K562 (cell line): ENCODE measurements around the gene RPL3. TPM values are rescaled to one million over a fixed set of nuclear protein-coding genes. Genes with fewer than 3 reads are reported as not detected.

Experiments
- ATAC-seq: fragments of 200-7000 bp; cut with Tn5 transposase; 3 replicates; pipeline ENCODE4 v1.9.1; 2020; ENCODE audit warnings: moderate library complexity
- BruUV-seq: library from RNA; stranded (reverse); fragments of 400-500 nt; replicated peaks from 2 replicates; lab custom pipeline; 2021; lab: Mats Ljungman, UMichigan
- CTCF ChIA-PET: fragments of 300-600 bp; formaldehyde crosslinking; extraction: SDS; loops from one replicate; lab custom pipeline; 2021; ENCODE audit warnings: low intra/inter-chr PET ratio; lab: Yijun Ruan, JAX
- POLR2A ChIA-PET: fragments of 300-600, 350-650 bp; sonication (Branson Sonifier 250); formaldehyde crosslinking; extraction: SDS; loops from one replicate; lab custom pipeline; 2021; ENCODE audit warnings: antibody characterized with exemption, inconsistent platforms; lab: Yijun Ruan, JAX
- DNase-seq, 4 experiments: peaks; one replicate each; pipeline versions ENCODE4 v3.0.0 to v3.0.0-alpha.2; 2011 to 2018; ENCODE audit warnings: low spot score in 3 of 4, mixed read lengths in 3 of 4; ENCODE audit errors: extremely low read depth in 1 of 4
- FAIRE-seq: peaks from 2 replicates; lab custom pipeline; 2011; peaks lifted over from hg19 to GRCh38; lab: Jason Lieb, UNC
- H2AFZ ChIP-seq: 2 replicates; pipeline ENCODE4 v1.6.0; 2011; ENCODE audit warnings: low read depth, low read length, control low read depth, inconsistent platforms
- H3K27ac ChIP-seq: fragments of 200-600 bp; 3 replicates; pipeline ENCODE4 v1.8.0; 2011; ENCODE audit warnings: low read depth, mild to moderate bottlenecking, control low read depth, inconsistent platforms, low read length, moderate library complexity, mixed read lengths; ENCODE audit errors: extremely low read depth
- H3K27me3 ChIP-seq, 2 experiments: fragments of 300-600 bp in 1 of 2; 2 replicates in 1 of 2; 3 replicates in 1 of 2; pipeline versions ENCODE4 v1.6.0 to v1.8.0; 2011; ENCODE audit warnings: inconsistent platforms in 2 of 2, low read length in 2 of 2, mild to moderate bottlenecking in 1 of 2, mixed read lengths in 1 of 2, moderate library complexity in 1 of 2; ENCODE audit not compliant: control insufficient read depth in 2 of 2, insufficient read depth in 2 of 2
- H3K36me3 ChIP-seq: fragments of 300-600 bp; 3 replicates; pipeline ENCODE4 v1.8.0; 2011; ENCODE audit warnings: mild to moderate bottlenecking, low read length, inconsistent platforms; ENCODE audit not compliant: control insufficient read depth, insufficient read depth
- H3K4me1 ChIP-seq, 2 experiments: fragments of 200-600 bp in 1 of 2; replicated peaks in 1 of 2; 2 replicates in 1 of 2; 3 replicates in 1 of 2; pipeline versions ENCODE4 v1.5.1 to v1.8.0; 2011; ENCODE audit warnings: inconsistent platforms in 2 of 2, low read length in 2 of 2, mild to moderate bottlenecking in 1 of 2, mixed read lengths in 1 of 2, moderate library complexity in 1 of 2; ENCODE audit not compliant: control insufficient read depth in 2 of 2, insufficient read depth in 2 of 2
- H3K4me2 ChIP-seq: 2 replicates; pipeline ENCODE4 v1.6.1; 2011; ENCODE audit warnings: low read length, control low read depth, inconsistent platforms, mixed read lengths; ENCODE audit not compliant: insufficient read depth
- H3K4me3 ChIP-seq: fragments of 200-600 bp; sonication (generic), shearing (Covaris generic); 2 replicates; pipeline ENCODE4 v1.5.1; 2016; ENCODE audit warnings: control low read depth, inconsistent platforms
- H3K79me2 ChIP-seq: fragments of 200-600 bp; 3 replicates; pipeline ENCODE4 v1.8.0; 2011; ENCODE audit warnings: low read length, inconsistent platforms; ENCODE audit not compliant: control insufficient read depth, insufficient read depth
- H3K9ac ChIP-seq, 2 experiments: 2 replicates each; pipeline versions ENCODE4 v1.6.0 to v1.6.1; 2011; ENCODE audit warnings: low read depth in 2 of 2, low read length in 2 of 2, control low read depth in 1 of 2, inconsistent platforms in 1 of 2, mild to moderate bottlenecking in 1 of 2, mixed read lengths in 1 of 2; ENCODE audit not compliant: insufficient read depth in 1 of 2
- H3K9me1 ChIP-seq: one replicate; pipeline ENCODE4 v1.6.0; 2011; ENCODE audit warnings: inconsistent platforms, mild to moderate bottlenecking, low read length, moderate library complexity; ENCODE audit not compliant: control insufficient read depth, insufficient read depth
- H3K9me3 ChIP-seq: replicated peaks from 2 replicates; pipeline ENCODE4 v1.5.1; 2011; ENCODE audit warnings: low read depth, low read length, inconsistent platforms; ENCODE audit not compliant: control insufficient read depth, insufficient read depth
- H4K20me1 ChIP-seq: replicated peaks from 2 replicates; pipeline ENCODE4 v1.6.1; 2011; ENCODE audit warnings: low read length, inconsistent platforms, mixed read lengths; ENCODE audit not compliant: control insufficient read depth, insufficient read depth
- CTBP1 ChIP-seq: fragments of 450-650 bp; IDR thresholded peaks from 2 replicates; pipeline ENCODE4 v1.6.1; 2016; ENCODE audit warnings: borderline replicate concordance
- EGR1 ChIP-seq: fragments of 450-650 bp; conservative IDR thresholded peaks from 2 replicates; pipeline ENCODE4 v1.6.1; 2017; ENCODE audit warnings: mild to moderate bottlenecking
- HIVEP1 ChIP-seq: fragments of 250-450 bp; sonication (Bioruptor Pico); IDR thresholded peaks from 2 replicates; pipeline ENCODE4 v1.4.0; 2020; ENCODE audit warnings: mild to moderate bottlenecking
- MIER1 ChIP-seq: fragments of 450-650 bp; IDR thresholded peaks from 2 replicates; pipeline ENCODE4 v1.6.1; 2016; ENCODE audit warnings: antibody characterized with exemption, mild to moderate bottlenecking, low read depth
- NFATC3 ChIP-seq: fragments of 450-650 bp; IDR thresholded peaks from 2 replicates; pipeline ENCODE4 v1.6.1; 2017; ENCODE audit warnings: mild to moderate bottlenecking
- NFXL1 ChIP-seq: fragments of 450-650 bp; formaldehyde crosslinking; IDR thresholded peaks from 2 replicates; pipeline ENCODE4 v1.4.0; 2021; ENCODE audit warnings: mild to moderate bottlenecking
- POLR2A ChIP-seq: fragments of 450-650 bp; conservative IDR thresholded peaks from 2 replicates; pipeline ENCODE4 v1.6.1; 2016
- SRSF3 ChIP-seq: fragments of 200-400 bp; formaldehyde crosslinking; IDR thresholded peaks from 2 replicates; pipeline ENCODE4 v1.6.1; 2016; ENCODE audit warnings: mild to moderate bottlenecking, low read length, moderate library complexity; ENCODE audit not compliant: insufficient read depth
- TGIF2 ChIP-seq: sonication (generic); formaldehyde crosslinking; IDR thresholded peaks from 2 replicates; pipeline ENCODE4 v1.8.1; 2022; ENCODE audit warnings: mild to moderate bottlenecking, missing genetic modification reagents, moderate library complexity
- ZNF239 ChIP-seq: fragments of 250-450 bp; sonication (Bioruptor Pico); IDR thresholded peaks from 2 replicates; pipeline ENCODE4 v1.4.0; 2020; ENCODE audit warnings: mild to moderate bottlenecking
- ZNF436 ChIP-seq: fragments of 250-450, 450-650 bp; sonication (Bioruptor Pico); formaldehyde crosslinking; IDR thresholded peaks from 2 replicates; pipeline ENCODE4 v1.7.0; 2020; ENCODE audit warnings: mild to moderate bottlenecking
- ZNF445 ChIP-seq: fragments of 250-450 bp; sonication (Bioruptor Pico); IDR thresholded peaks from 2 replicates; pipeline ENCODE4 v1.4.0; 2020; ENCODE audit warnings: low read depth, mild to moderate bottlenecking, moderate library complexity
- ZNF583 ChIP-seq: fragments of 250-450 bp; sonication (Bioruptor Pico); IDR thresholded peaks from 2 replicates; pipeline ENCODE4 v1.4.0; 2020
- ZNF644 ChIP-seq: fragments of 200-800 bp; sonication (Bioruptor generic); IDR thresholded peaks from 2 replicates; pipeline ENCODE4 v1.6.1; 2016; ENCODE audit warnings: low read depth, missing genetic modification characterization, missing compliant biosample characterization
- WGBS: fragments of 100-300 bp; shearing (Covaris generic); methylation state at CpG from one replicate; pipeline ENCODE4 v1.1.6; 2016; ENCODE audit warnings: low coverage, mixed read lengths; ENCODE audit not compliant: insufficient coverage; ENCODE audit errors: missing lambda C conversion rate; 5-methylcytosine and 5-hydroxymethylcytosine counted together
- in situ Hi-C: fragments of 300-500 bp; cut with MboI; formaldehyde crosslinking; loops from 4 replicates; pipeline ENCODE4 v1.15.0; 2018; ENCODE audit warnings: inconsistent platforms, mixed read lengths
- intact Hi-C: fragments of 100-400 bp; cut with micrococcal nuclease; formaldehyde crosslinking; loops from 2 replicates; pipeline ENCODE4 v1.14.2; 2022
- polyA plus RNA-seq, 8 experiments: library from polyadenylated mRNA; depleted of rRNA in 4 of 8; stranded (reverse) in 5 of 8; unstranded in 3 of 8; fragments of >200 nt; fragmentation: Nextera tagmentation in 2 of 8; fragmentation: Illumina TruSeq in 1 of 8; extraction: Ambion mirVana in 2 of 8; extraction: Trizol in 1 of 8; gene quantifications; 2 replicates each; pipeline versions ENCODE4 v1.2.1 to v1.2.3, GENCODE V29; 2011 to 2014; ENCODE audit warnings: inconsistent platforms in 1 of 8, missing spikeins in 1 of 8
- total RNA-seq, 7 experiments: library from RNA; depleted of rRNA in 6 of 7; stranded (reverse); fragments of >200 nt in 6 of 7; fragmentation: Illumina TruSeq in 2 of 7; extraction: Trizol in 2 of 7; gene quantifications; 2 replicates each; pipeline versions ENCODE4 v1.2.1 to v1.2.3, GENCODE V29; 2011 to 2021; ENCODE audit warnings: low replicate concordance in 1 of 7
- TF ChIP-seq, protein P1 (sequence below): fragments of 450-650 bp; IDR thresholded peaks from 2 replicates; pipeline ENCODE4 v1.6.1; 2016; ENCODE audit warnings: missing biosample characterization, missing genetic modification characterization
- TF ChIP-seq, protein P2 (sequence below): sonication (generic); formaldehyde crosslinking; IDR thresholded peaks from 2 replicates; pipeline ENCODE4 v1.8.0; 2023; ENCODE audit warnings: mild to moderate bottlenecking, missing genetic modification reagents
- TF ChIP-seq, protein P3 (sequence below): fragments of 250-450 bp; sonication (Bioruptor Pico); IDR thresholded peaks from 2 replicates; pipeline ENCODE4 v1.5.0; 2021
- TF ChIP-seq, protein P4 (sequence below): sonication (generic); formaldehyde crosslinking; IDR thresholded peaks from 2 replicates; pipeline ENCODE4 v1.9.0; 2022; ENCODE audit warnings: mild to moderate bottlenecking, missing genetic modification reagents

Gene RPL3
- total and polyA plus RNA-seq, 9 of the 15 experiments (the other 6 are each of a cell fraction or from before 2014, with no cell fraction given) = 1,624 to 4,066 (median 2,565) TPM

DNA sequence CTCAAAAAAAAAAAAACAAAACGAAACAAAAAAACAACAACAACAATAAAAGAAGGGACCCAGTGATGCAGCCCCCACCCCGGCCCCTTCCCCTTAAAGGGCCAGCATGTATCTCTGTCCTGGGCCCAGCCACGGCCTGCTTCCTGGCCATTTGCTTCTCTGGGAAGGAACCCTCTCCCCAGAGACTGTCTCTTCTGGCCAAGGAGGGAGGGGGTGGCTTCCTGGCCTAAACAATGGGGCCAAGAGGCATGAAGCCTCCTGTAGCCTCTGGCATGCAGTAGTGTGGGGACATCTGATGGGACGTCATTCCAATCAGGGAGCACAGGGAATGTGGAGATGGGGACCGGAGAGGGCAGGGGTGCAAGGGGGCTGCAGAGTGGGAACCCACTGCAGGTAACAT lies 49.1 kb downstream of the RPL3 start:
- Histone ChIP-seq H3K9ac (no peak overlapping the region), H3K4me1 (peaks cover 15 to 24% of the 10 kb centered on the region in 2 experiments; a peak in 4 of 5 replicates), H3K9me3 (no peaks in the 10 kb centered on the region), H3K4me2 (no peak overlapping the region), H3K27ac (no peak overlapping the region), H2AFZ (no peak overlapping the region), H3K36me3 (no peaks in the 10 kb centered on the region), H3K4me3 (no peak overlapping the region), H3K27me3 (no peaks in the 10 kb centered on the region), H3K9me1 (no peaks in the 10 kb centered on the region), H4K20me1 (no peaks in the 10 kb centered on the region), H3K79me2 (no peaks in the 10 kb centered on the region)
- ATAC-seq = no peak
- no peak for DNase-seq
- TF ChIP-seq, protein P1, sequence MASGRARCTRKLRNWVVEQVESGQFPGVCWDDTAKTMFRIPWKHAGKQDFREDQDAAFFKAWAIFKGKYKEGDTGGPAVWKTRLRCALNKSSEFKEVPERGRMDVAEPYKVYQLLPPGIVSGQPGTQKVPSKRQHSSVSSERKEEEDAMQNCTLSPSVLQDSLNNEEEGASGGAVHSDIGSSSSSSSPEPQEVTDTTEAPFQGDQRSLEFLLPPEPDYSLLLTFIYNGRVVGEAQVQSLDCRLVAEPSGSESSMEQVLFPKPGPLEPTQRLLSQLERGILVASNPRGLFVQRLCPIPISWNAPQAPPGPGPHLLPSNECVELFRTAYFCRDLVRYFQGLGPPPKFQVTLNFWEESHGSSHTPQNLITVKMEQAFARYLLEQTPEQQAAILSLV (tag) = no peak
- no peak for TF ChIP-seq NFATC3
- no peak for TF ChIP-seq EGR1
- no peak for TF ChIP-seq ZNF644 (tag)
- no peak for TF ChIP-seq SRSF3
- TF ChIP-seq POLR2A = no peak
- TF ChIP-seq, protein P2, sequence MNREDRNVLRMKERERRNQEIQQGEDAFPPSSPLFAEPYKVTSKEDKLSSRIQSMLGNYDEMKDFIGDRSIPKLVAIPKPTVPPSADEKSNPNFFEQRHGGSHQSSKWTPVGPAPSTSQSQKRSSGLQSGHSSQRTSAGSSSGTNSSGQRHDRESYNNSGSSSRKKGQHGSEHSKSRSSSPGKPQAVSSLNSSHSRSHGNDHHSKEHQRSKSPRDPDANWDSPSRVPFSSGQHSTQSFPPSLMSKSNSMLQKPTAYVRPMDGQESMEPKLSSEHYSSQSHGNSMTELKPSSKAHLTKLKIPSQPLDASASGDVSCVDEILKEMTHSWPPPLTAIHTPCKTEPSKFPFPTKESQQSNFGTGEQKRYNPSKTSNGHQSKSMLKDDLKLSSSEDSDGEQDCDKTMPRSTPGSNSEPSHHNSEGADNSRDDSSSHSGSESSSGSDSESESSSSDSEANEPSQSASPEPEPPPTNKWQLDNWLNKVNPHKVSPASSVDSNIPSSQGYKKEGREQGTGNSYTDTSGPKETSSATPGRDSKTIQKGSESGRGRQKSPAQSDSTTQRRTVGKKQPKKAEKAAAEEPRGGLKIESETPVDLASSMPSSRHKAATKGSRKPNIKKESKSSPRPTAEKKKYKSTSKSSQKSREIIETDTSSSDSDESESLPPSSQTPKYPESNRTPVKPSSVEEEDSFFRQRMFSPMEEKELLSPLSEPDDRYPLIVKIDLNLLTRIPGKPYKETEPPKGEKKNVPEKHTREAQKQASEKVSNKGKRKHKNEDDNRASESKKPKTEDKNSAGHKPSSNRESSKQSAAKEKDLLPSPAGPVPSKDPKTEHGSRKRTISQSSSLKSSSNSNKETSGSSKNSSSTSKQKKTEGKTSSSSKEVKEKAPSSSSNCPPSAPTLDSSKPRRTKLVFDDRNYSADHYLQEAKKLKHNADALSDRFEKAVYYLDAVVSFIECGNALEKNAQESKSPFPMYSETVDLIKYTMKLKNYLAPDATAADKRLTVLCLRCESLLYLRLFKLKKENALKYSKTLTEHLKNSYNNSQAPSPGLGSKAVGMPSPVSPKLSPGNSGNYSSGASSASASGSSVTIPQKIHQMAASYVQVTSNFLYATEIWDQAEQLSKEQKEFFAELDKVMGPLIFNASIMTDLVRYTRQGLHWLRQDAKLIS (CRISPR knock-in tag) = no peak
- TF ChIP-seq ZNF583 (CRISPR knock-in tag) = no peak
- TF ChIP-seq MIER1 = no peak
- TF ChIP-seq ZNF239 = no peak
- TF ChIP-seq, protein P3, sequence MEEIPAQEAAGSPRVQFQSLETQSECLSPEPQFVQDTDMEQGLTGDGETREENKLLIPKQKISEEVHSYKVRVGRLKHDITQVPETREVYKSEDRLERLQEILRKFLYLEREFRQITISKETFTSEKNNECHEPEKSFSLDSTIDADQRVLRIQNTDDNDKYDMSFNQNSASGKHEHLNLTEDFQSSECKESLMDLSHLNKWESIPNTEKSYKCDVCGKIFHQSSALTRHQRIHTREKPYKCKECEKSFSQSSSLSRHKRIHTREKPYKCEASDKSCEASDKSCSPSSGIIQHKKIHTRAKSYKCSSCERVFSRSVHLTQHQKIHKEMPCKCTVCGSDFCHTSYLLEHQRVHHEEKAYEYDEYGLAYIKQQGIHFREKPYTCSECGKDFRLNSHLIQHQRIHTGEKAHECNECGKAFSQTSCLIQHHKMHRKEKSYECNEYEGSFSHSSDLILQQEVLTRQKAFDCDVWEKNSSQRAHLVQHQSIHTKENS (CRISPR knock-in tag) = no peak
- TF ChIP-seq, protein P4, sequence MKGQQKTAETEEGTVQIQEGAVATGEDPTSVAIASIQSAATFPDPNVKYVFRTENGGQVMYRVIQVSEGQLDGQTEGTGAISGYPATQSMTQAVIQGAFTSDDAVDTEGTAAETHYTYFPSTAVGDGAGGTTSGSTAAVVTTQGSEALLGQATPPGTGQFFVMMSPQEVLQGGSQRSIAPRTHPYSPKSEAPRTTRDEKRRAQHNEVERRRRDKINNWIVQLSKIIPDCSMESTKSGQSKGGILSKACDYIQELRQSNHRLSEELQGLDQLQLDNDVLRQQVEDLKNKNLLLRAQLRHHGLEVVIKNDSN (CRISPR knock-in tag) = no peak
- no peak for TF ChIP-seq ZNF436 (CRISPR knock-in tag)
- TF ChIP-seq NFXL1 (CRISPR knock-in tag) = no peak
- no peak for TF ChIP-seq CTBP1
- TF ChIP-seq TGIF2 (CRISPR knock-in tag) = no peak
- TF ChIP-seq ZNF445 = no peak
- no peak for TF ChIP-seq HIVEP1 (CRISPR knock-in tag)
- intact Hi-C loops = no loop called here
- ChIA-PET CTCF (interaction anchor here (0.7 kb wide), 1 partner anchor 17 kb away, joined by 3 read pairs; no protein-coding TSS in a partner anchor), POLR2A (interaction anchor here (2.2 kb wide), 1 partner anchor 8 kb away, joined by 6 read pairs; no protein-coding TSS in a partner anchor)
- no peak for FAIRE-seq
- WGBS = 77% methylated on average over 2 of the region's 5 CpGs
- in situ Hi-C loops = no loop called here
- no TSS peak for BruUV-seq
